IgD-negative memory B cell (primary cell): ENCODE measurements around the gene RBM6. TPM values are rescaled to one million over a fixed set of nuclear protein-coding genes. Genes with fewer than 3 reads are reported as not detected.
A peak's percentile ranks its signal among the peaks of the same experiment; 100 is the strongest.

ENCODE experiments used
- H3K27ac Mint-ChIP-seq, 3 donors: one replicate each; pipeline ENCODE4 v1.8.0; 2020 to 2022; ENCODE audit warnings: mild to moderate bottlenecking in 3 of 3, mixed read lengths in 3 of 3, moderate library complexity in 1 of 3
- H3K27me3 Mint-ChIP-seq: one replicate; pipeline ENCODE4 v1.8.0; 2021; ENCODE audit warnings: mixed read lengths
- H3K36me3 Mint-ChIP-seq: one replicate; pipeline ENCODE4 v1.8.0; 2020; ENCODE audit warnings: mild to moderate bottlenecking, mixed read lengths
- H3K4me1 Mint-ChIP-seq, 3 donors: one replicate each; pipeline ENCODE4 v1.8.0; 2020 to 2022; ENCODE audit warnings: mixed read lengths in 3 of 3, mild to moderate bottlenecking in 1 of 3
- H3K4me3 Mint-ChIP-seq, 4 donors: one replicate each; pipeline ENCODE4 v1.8.0; 2020 to 2022; ENCODE audit warnings: mild to moderate bottlenecking in 4 of 4, mixed read lengths in 4 of 4, moderate library complexity in 3 of 4
- H3K9me3 Mint-ChIP-seq, 3 donors: one replicate each; pipeline ENCODE4 v1.8.0; 2020 to 2021; ENCODE audit warnings: mixed read lengths in 3 of 3, mild to moderate bottlenecking in 1 of 3
- polyA plus RNA-seq: library from polyadenylated mRNA; unstranded; fragments of 300-500 nt; fragmentation: Illumina TruSeq; gene quantifications from one replicate; pipeline ENCODE4 v1.2.3, GENCODE V29; 2021

Gene RBM6
- polyA plus RNA-seq, 1 donor from 2014 or later: 65.1 TPM

DNA sequence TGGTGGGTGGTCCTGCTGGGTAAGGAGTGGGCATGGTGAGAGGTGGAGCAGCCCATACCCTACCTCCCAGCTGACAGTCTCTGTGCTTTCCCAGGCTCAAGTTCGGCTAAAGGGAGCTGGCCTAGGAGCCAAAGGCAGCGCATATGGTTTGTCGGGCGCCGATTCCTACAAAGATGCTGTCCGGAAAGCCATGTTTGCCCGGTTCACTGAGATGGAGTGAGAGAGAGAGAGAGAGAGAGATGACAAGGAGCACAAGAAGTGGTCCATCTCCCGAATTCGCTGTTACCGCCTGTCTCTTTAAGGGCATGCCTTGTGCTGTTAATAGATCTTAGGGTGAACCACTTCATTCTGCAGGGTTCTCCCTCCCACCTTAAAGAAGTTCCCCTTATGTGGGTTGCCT, 178.3 kb downstream of the RBM6 start:
- Mint-ChIP-seq H3K27me3 (no peaks in the 10 kb centered on the region), H3K27ac (peak overlapping the region in 1 of 3 donors; percentile 53), H3K36me3 (peaks cover 4% of the 10 kb centered on the region), H3K9me3 (no peaks in the 10 kb centered on the region), H3K4me1 (no peaks in the 10 kb centered on the region), H3K4me3 (no peak overlapping the region)

DNA sequence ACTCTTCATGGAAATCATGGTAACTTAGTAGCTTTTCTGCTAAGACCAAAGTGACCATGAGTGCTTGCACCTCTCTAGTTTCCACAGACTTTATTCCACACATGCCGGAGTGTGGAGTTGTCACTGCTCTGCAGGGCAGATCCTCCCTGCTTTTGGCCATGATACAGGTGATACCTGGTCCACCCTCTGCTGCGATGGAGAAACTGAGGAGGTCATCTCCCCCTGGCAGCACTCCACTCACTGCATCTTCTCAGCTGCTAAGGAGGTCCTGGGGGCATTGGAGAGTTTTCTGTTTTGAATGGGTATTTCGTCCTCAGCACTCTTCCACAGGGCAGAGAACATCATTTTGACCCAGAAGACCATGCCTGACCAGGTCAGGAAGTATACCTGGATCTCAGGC, 179.8 kb downstream of the RBM6 start:
- H3K27me3 Mint-ChIP-seq: no peaks in the 10 kb centered on the region
- H3K9me3 Mint-ChIP-seq: no peaks in the 10 kb centered on the region
- H3K4me1 Mint-ChIP-seq: no peaks in the 10 kb centered on the region
- H3K4me3 Mint-ChIP-seq: no peak overlapping the region
- no peak overlapping the region for H3K27ac Mint-ChIP-seq
- peaks cover 4% of the 10 kb centered on the region for H3K36me3 Mint-ChIP-seq

DNA sequence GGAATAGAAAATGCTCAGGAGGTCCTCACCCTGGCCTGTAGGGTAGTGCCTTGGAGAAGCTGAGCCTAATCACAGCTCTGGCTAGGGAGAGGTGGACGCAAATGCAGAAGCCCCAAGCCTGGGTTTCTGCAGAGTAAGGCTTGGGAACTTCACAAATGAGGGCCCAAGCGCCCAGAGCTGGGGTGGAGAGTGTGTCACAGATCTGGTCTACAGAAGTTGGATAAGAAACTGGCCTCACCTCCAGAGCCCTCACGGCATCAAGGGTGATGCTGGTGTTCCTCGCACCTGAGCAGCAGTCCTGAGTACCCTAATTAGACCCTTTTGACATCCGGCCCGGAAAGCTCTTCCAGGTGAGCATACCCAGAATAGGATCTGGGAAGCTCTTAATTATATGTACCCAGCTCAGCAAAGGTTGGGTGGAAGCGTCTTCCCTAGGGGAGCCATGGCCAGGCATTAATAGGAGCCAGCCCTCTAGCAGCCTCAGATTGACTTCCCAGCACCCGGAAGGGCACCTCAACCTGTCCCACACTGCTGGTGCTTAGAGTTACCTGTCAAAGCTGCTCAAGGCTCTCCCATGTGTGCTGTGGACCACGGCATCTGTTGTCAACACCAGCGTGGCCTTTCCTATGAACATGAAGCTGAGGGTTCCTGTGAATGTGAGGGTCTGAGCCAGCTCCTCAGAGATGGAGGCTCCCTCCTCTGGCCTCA, 180.6 kb downstream of the RBM6 start:
- Mint-ChIP-seq H3K27me3 (no peaks in the 10 kb centered on the region), H3K4me1 (no peaks in the 10 kb centered on the region), H3K9me3 (no peaks in the 10 kb centered on the region), H3K36me3 (peaks cover 4% of the 10 kb centered on the region), H3K27ac (peak overlapping the region; percentile 23 to 85 (median 29)), H3K4me3 (no peak overlapping the region)

DNA sequence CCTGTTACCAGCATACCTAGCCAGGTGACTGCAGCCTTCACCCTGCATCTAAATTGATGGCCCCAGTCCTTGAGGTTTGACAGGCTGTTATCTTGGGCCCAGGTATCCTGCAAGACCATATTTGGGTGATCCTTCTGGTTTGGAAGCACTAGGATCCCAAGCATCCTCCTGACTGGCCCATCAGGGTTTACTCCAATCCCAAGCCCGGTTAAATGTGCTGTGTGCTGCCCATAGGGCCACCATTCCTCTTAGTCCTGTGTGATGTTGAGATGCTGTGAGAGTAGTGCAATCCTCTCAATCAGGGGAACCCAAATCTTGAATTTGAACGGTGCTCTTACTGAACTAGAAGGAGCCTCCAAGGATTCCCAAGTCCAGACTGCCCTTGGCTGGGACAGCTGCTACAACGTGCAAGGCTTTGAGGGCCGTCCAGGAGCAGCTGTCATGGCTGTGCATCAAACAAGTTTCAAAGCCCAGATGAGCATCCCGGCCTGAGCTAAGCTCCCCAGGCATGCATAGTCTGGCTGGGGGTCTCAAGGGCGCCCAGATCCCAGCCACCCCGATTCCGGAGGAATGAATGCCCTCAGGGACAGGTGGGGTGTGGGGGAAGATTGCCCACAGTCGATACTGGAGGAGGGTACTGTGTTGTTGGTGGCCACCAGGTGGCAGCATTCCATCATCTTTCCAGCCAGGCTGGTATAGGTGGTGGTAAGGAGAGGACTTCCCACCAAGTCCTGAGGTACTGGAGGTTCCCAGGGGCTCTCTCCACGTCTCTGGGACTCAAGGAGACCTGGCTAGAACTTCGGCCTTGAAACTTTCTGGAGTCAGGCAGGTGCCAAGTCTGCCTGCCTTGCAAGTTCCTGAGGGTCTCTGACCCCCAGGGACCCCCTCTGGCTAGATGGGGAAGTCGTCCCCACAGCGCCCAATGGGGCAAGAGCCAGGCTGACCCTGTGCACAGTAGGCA, 181.4 kb downstream of the RBM6 start:
- Mint-ChIP-seq H3K36me3 (no peaks in the 10 kb centered on the region), H3K4me3 (no peak overlapping the region), H3K4me1 (no peaks in the 10 kb centered on the region), H3K9me3 (no peaks in the 10 kb centered on the region), H3K27me3 (no peaks in the 10 kb centered on the region), H3K27ac (peak overlapping the region; percentile 19 to 85 (median 59))

DNA sequence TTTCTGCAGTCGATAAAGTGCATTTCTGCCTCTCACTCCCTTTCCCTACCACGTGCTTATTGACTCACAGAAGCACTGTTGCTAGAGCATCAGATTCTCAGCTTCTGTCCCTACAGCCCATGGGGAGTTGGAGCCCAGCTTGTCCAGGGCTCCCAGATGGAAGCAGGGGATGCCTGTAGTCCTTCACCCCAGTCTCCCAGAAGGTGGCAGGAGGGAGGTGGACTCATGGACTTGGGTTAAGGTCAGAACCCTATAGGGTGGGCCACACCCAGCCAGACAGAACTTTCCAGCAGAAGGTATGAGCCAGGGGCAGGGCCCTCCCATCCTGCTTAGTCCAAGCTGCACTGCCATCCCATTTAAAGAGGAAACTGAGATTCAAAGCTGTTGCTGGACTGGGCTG, 182.1 kb downstream of the RBM6 start:
- Mint-ChIP-seq H3K27me3 (no peaks in the 10 kb centered on the region), H3K27ac (peak overlapping the region in 2 of 3 donors; percentile 19 to 85), H3K36me3 (no peaks in the 10 kb centered on the region), H3K4me3 (no peak overlapping the region), H3K4me1 (no peaks in the 10 kb centered on the region), H3K9me3 (no peaks in the 10 kb centered on the region)

DNA sequence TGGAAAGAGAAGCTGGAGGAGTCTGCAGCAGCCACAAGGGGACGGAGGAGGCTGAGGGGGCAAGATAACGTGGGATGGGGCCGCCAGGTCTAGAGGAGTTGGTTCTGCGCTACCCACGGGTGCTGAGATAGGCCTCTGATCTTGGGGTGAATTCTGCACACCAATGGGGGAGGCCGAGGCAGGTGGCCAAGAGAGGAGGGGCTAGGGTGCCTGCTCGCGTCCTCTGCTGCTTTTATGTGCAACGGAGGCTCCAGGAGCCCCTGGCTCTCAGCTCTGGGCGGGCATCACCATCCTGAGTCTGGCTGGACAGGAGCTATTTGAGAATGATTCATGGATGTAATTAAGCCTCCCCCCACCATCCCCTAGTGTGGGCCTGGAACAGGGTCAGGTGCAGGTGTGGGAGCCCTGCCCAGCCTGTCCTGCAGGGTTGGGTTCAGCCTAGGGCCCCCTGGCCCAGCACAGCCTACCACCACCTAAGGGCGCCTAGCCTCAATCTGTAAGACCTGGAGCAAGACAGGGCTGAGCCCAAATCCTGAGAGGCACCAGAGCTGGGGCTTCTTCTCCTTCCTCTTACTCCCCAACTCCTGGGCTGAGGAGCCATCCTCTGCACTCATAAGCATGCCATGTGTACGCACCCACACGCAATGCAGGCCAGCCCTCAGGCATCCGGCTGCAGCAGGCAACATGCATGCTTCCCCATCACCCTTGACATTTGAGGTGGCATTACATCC, 182.9 kb downstream of the RBM6 start:
- Mint-ChIP-seq H3K4me1 (no peaks in the 10 kb centered on the region), H3K4me3 (no peak overlapping the region), H3K27me3 (no peaks in the 10 kb centered on the region), H3K9me3 (no peaks in the 10 kb centered on the region), H3K36me3 (no peaks in the 10 kb centered on the region), H3K27ac (peak overlapping the region in 1 of 3 donors; percentile 51)

DNA sequence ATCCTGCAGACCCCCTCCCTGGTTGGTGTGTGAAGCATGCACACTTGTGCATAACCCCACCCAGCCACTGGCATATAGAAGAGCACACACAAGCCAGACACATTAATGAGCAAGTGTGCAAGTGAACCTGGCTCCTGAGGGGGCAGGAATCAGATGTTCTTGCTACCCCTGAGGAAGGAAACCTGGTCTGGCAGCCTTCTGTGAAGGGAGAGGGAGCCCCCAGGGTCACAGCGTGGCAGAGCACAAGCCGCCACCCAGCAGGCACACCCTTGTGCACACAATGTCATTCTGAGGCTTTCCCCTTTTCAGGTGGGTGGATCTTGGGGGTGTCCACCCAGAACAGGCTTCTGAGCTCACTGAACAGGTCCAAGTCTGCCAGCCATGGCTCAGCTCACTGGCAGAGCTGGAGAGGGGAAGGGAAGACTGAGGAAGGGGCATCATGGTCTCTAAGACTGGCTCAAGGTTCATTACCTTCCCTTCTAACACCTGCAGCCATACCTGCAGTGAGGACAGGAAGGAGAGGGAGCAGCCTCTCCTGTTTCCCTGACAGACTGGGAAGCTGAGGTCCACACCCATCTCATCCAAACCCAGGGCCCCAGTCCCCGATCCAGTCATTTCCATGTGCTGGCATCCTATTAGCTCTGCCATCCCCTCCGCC, 183.6 kb downstream of the RBM6 start:
- peak overlapping the region in 1 of 3 donors; percentile 51 for H3K27ac Mint-ChIP-seq
- no peaks in the 10 kb centered on the region for H3K27me3 Mint-ChIP-seq
- no peak overlapping the region for H3K4me3 Mint-ChIP-seq
- no peaks in the 10 kb centered on the region for H3K36me3 Mint-ChIP-seq
- no peaks in the 10 kb centered on the region for H3K9me3 Mint-ChIP-seq
- H3K4me1 Mint-ChIP-seq: no peaks in the 10 kb centered on the region

DNA sequence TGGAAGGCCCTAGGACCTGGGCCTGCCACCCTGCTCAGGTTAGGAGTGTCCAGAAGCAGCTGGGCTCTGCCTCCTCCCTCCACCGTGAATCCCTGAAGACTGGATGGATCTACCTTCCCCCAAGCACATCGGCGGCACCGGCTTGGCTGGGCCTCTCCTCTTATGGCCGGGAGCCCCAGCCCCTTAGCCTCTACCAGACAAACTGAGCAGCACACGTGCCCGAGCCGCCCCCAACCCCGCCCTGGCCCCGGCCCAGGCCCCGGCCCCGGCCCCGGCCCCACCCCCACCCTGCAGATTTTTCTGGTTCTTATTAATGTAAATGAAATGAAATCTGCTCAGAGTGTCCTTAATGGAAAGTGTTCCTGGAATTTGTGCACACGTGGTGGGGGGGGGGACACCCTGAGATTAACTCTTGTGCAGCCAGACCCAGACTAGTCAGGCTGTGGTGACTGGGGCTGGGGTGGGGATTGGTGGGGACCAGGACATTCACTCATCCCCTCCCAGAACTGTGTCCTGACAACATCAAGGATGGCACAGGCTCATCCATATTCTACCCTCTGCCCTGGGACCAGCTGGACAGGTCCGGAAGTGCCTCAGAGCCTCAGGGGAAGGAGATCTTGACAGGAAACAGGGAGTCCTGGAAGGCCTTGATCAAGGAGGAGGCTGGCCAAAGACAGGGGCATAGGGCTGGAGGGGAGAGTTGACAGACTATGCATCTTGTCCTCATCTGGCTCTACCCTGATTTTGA, 184.3 kb downstream of the RBM6 start:
- Mint-ChIP-seq H3K36me3 (no peaks in the 10 kb centered on the region), H3K4me3 (no peak overlapping the region), H3K9me3 (no peaks in the 10 kb centered on the region), H3K4me1 (no peaks in the 10 kb centered on the region), H3K27ac (no peak overlapping the region), H3K27me3 (no peaks in the 10 kb centered on the region)

DNA sequence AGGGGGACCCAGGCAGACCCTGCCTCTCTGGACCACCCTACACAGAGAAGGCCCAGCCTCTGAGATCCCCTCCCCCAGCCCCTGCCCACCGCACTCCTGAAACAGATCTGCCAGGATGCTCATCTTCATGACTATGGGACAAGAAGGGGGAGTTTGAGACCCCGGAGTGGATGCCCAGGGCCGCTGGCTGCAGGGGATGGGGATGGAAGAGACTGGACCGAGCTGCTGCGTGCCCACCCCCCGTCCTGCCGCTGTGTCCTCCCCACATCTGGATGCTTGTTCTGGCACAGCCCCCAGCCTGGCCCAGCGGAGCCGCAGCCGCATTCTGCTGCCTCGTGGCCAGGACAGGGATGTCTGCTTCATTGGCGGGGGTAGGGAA, 184.8 kb downstream of the RBM6 start:
- no peaks in the 10 kb centered on the region for H3K9me3 Mint-ChIP-seq
- H3K4me1 Mint-ChIP-seq: no peaks in the 10 kb centered on the region
- H3K36me3 Mint-ChIP-seq: no peaks in the 10 kb centered on the region
- H3K4me3 Mint-ChIP-seq: no peak overlapping the region
- no peaks in the 10 kb centered on the region for H3K27me3 Mint-ChIP-seq
- no peak overlapping the region for H3K27ac Mint-ChIP-seq

DNA sequence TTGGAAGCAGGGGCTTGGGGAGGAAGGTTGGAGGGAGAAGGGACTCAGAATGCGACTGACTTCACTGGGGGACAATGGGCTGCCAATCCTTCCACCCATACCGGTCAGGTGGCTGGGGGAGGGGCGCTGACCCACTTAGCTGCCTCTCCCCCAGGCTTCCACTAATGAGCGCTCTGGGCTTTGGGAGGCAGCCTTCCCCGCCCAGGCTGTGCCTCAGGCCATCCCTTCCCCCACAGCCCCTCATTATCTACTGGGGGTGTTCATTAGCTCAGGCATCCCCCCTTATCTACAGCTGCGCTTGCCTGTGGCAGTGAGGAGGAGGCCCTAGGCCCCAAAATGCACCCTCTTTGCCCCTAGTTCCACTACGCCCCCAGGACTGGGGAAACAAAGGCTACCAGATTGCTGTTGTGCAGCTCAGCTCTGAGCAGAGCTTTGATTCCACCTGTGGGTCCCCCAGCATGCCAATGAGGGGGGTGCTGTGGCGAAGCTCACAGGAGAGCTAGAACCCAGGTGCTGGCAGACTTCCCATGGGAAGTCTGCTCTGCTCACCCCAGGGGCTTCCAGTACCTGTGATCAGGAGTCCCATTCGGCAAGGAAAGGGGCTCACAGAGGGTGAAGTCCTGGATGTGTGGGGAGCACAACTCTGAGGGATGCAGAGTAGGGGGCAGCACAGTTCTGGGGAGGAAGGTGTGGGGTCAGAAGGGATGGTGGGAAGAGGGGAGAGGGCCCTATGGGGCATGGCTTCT, 185.8 kb downstream of the RBM6 start:
- H3K4me3 Mint-ChIP-seq: no peak overlapping the region
- peak overlapping the region in 1 of 3 donors; percentile 53 for H3K27ac Mint-ChIP-seq

DNA sequence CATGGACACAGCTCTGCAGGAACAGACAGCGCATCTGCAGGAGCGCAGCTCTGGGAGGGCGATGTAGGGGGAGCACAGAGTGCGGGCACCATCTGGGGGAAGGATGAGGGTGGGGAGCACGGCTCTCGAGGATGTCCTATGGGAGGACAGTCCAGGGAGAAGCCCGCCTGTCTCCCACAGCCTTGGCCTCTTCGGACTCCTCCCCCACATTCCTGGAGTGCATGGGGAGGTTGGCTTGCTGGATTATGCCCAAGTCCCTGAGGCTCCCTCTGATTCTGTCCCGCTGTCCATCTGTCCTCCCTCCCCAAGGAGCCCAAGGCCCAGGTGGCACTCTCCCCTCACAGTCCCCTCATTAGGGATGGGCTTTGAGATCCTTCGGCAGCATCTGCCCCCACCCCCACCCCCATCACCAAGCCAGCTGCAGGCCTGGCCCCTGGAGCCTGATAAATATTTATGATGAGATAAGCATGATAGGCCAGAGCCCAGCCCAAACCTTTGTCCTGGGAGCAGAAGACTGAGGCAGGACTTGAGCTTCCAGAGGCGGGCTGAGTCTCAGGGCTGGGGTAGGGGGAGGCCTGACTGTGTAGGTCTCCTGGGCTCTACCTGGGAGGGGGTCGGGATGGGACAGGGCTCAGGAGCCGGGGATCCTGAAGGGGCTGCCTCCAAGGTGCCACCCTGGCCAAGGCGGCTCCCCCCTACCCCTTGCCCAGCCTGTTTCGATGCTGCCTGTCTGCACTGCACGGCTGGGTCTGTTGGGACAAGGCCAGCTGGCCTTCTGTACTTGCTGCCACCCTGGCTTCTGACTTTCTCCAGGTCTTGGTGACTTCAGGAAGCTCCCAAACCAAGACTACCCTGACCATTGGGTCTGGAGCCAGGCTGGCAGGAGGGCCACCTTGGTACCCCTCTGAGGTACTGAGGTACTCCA, 186.6 kb downstream of the RBM6 start:
- no peak overlapping the region for H3K4me3 Mint-ChIP-seq
- H3K4me1 Mint-ChIP-seq: no peaks in the 10 kb centered on the region

More for the DNA sequence above, 185.8 kb downstream of the RBM6 start:
- no peaks in the 10 kb centered on the region for H3K36me3 Mint-ChIP-seq
- no peaks in the 10 kb centered on the region for H3K27me3 Mint-ChIP-seq
- no peaks in the 10 kb centered on the region for H3K9me3 Mint-ChIP-seq
- H3K4me1 Mint-ChIP-seq: no peaks in the 10 kb centered on the region

More for the DNA sequence above, 186.6 kb downstream of the RBM6 start:
- no peaks in the 10 kb centered on the region for H3K36me3 Mint-ChIP-seq
- H3K27ac Mint-ChIP-seq: peak overlapping the region in 1 of 3 donors; percentile 13
- H3K9me3 Mint-ChIP-seq: no peaks in the 10 kb centered on the region
- no peaks in the 10 kb centered on the region for H3K27me3 Mint-ChIP-seq
